Prostate gland (tissue), 1 donor: ENCODE results near the gene NPIPA7.
"Not testable (repeated sequence)": the region's sequence is repeated elsewhere in the genome, so short reads cannot be mapped to it uniquely, and the experiment has no call there.

ENCODE experiments used
- POLR2A ChIP-seq: fragments of 450-650 bp; IDR thresholded peaks from one replicate; pipeline ENCODE4 v1.6.1; 2016; ENCODE audit warnings: antibody characterized with exemption, mild to moderate bottlenecking
- POLR2AphosphoS5 ChIP-seq: sonication (generic); formaldehyde crosslinking; IDR thresholded peaks from one replicate; pipeline ENCODE4 v1.6.1; 2017; ENCODE audit warnings: antibody characterized with exemption

- TF ChIP-seq POLR2AphosphoS5, POLR2A: not testable (repeated sequence)
These were observed 13.6 kb upstream of the NPIPA7 start for GRCh38 chr16:16365319-16365718.
